H9 (cell line): Measurements from ENCODE around the gene NAMPT. TPM values are rescaled to one million over a fixed set of nuclear protein-coding genes. Genes with fewer than 3 reads are reported as not detected.

ENCODE experiments used
- DNase-seq: peaks from one replicate; pipeline ENCODE4 v3.0.0-alpha.2; 2017
- H2AFZ ChIP-seq: one replicate; pipeline ENCODE4 v1.6.1; 2013; ENCODE audit warnings: mild to moderate bottlenecking, low read length, control low read depth, moderate library complexity
- H2AK5ac ChIP-seq: 2 replicates; pipeline ENCODE4 v1.6.1; 2013; ENCODE audit warnings: low read length, control low read depth, mixed read lengths; ENCODE audit not compliant: insufficient read length
- H2BK120ac ChIP-seq: one replicate; pipeline ENCODE4 v1.6.1; 2013; ENCODE audit warnings: low read depth, mild to moderate bottlenecking, low read length, control low read depth, inconsistent platforms; ENCODE audit not compliant: poor library complexity, severe bottlenecking
- H2BK12ac ChIP-seq: 2 replicates; pipeline ENCODE4 v1.6.1; 2013; ENCODE audit warnings: low read length, control low read depth, mixed read lengths, low read depth; ENCODE audit not compliant: insufficient read length
- H2BK15ac ChIP-seq: 2 replicates; pipeline ENCODE4 v1.6.1; 2013; ENCODE audit warnings: low read depth, low read length, control low read depth
- H2BK20ac ChIP-seq: one replicate; pipeline ENCODE4 v1.6.1; 2013; ENCODE audit warnings: low read depth, mild to moderate bottlenecking, low read length, control low read depth, inconsistent platforms; ENCODE audit not compliant: poor library complexity, severe bottlenecking
- H2BK5ac ChIP-seq: 2 replicates; pipeline ENCODE4 v1.6.1; 2013; ENCODE audit warnings: low read length, control low read depth, mixed read lengths; ENCODE audit not compliant: insufficient read length
- H3K14ac ChIP-seq: 2 replicates; pipeline ENCODE4 v1.6.1; 2013; ENCODE audit warnings: low read length, control low read depth; ENCODE audit not compliant: insufficient read depth
- H3K18ac ChIP-seq: 2 replicates; pipeline ENCODE4 v1.6.1; 2013; ENCODE audit warnings: low read depth, mild to moderate bottlenecking, mixed read lengths, low read length, control low read depth; ENCODE audit not compliant: insufficient read length
- H3K23ac ChIP-seq: 2 replicates; pipeline ENCODE4 v1.6.1; 2013; ENCODE audit warnings: low read length, control low read depth, mixed read lengths, low read depth; ENCODE audit not compliant: insufficient read length
- H3K23me2 ChIP-seq: 2 replicates; pipeline ENCODE4 v1.6.1; 2013; ENCODE audit warnings: low read depth, mild to moderate bottlenecking, mixed read lengths, low read length, control low read depth; ENCODE audit not compliant: insufficient read length, poor library complexity, severe bottlenecking
- H3K27ac ChIP-seq: 2 replicates; pipeline ENCODE4 v1.5.1; 2013; ENCODE audit warnings: low read length, control low read depth, mixed read lengths, low read depth; ENCODE audit not compliant: insufficient read length
- H3K27me3 ChIP-seq: 2 replicates; pipeline ENCODE4 v1.6.1; 2013; ENCODE audit warnings: low read length, control low read depth, inconsistent platforms; ENCODE audit not compliant: insufficient read depth
- H3K4ac ChIP-seq: 2 replicates; pipeline ENCODE4 v1.6.1; 2013; ENCODE audit warnings: low read depth, mild to moderate bottlenecking, control low read depth, inconsistent platforms, low read length, moderate library complexity
- H3K4me1 ChIP-seq: 2 replicates; pipeline ENCODE4 v1.6.1; 2013; ENCODE audit warnings: low read length, control low read depth, inconsistent platforms; ENCODE audit not compliant: insufficient read depth
- H3K4me2 ChIP-seq: 2 replicates; pipeline ENCODE4 v1.6.1; 2013; ENCODE audit warnings: low read length, control low read depth, mixed read lengths; ENCODE audit not compliant: insufficient read length, insufficient read depth
- H3K56ac ChIP-seq: 2 replicates; pipeline ENCODE4 v1.6.1; 2013; ENCODE audit warnings: low read depth, mild to moderate bottlenecking, mixed read lengths, low read length, control low read depth; ENCODE audit not compliant: insufficient read length
- H3K79me1 ChIP-seq: 2 replicates; pipeline ENCODE4 v1.6.1; 2013; ENCODE audit warnings: low read depth, mild to moderate bottlenecking, moderate library complexity, low read length, control low read depth, inconsistent platforms; ENCODE audit not compliant: insufficient read depth, poor library complexity, severe bottlenecking
- H3K79me2 ChIP-seq: 2 replicates; pipeline ENCODE4 v1.6.1; 2013; ENCODE audit warnings: low read length, control low read depth, inconsistent platforms; ENCODE audit not compliant: insufficient read depth
- H3K9ac ChIP-seq: 2 replicates; pipeline ENCODE4 v1.6.1; 2013; ENCODE audit warnings: low read length, control low read depth, mixed read lengths; ENCODE audit not compliant: insufficient read length; ENCODE audit errors: extremely low read depth
- H3K9me3 ChIP-seq: one replicate; pipeline ENCODE4 v1.6.1; 2013; ENCODE audit warnings: low read depth, low read length, inconsistent platforms; ENCODE audit not compliant: control insufficient read depth
- H3T11ph ChIP-seq: one replicate; pipeline ENCODE4 v1.6.1; 2013; ENCODE audit warnings: mild to moderate bottlenecking, low read length, control low read depth, inconsistent platforms
- H4K20me1 ChIP-seq: one replicate; pipeline ENCODE4 v1.6.1; 2013; ENCODE audit not compliant: control insufficient read depth, insufficient read length, insufficient read depth
- H4K5ac ChIP-seq: 2 replicates; pipeline ENCODE4 v1.6.1; 2013; ENCODE audit warnings: low read depth, mild to moderate bottlenecking, mixed read lengths, low read length, control low read depth; ENCODE audit not compliant: insufficient read length
- H4K8ac ChIP-seq: replicated peaks from 2 replicates; pipeline ENCODE4 v1.6.1; 2013; ENCODE audit warnings: low read length, control low read depth, mixed read lengths, low read depth; ENCODE audit not compliant: insufficient read length
- H4K91ac ChIP-seq: 2 replicates; pipeline ENCODE4 v1.6.1; 2013; ENCODE audit warnings: low read depth, mild to moderate bottlenecking, moderate library complexity, mixed read lengths, low read length, control low read depth; ENCODE audit not compliant: insufficient read length
- H3K27ac Mint-ChIP-seq, 3 experiments: 2 replicates in 2 of 3; 3 replicates in 1 of 3; pipeline ENCODE4 v1.8.0; 2020 to 2021; ENCODE audit warnings: mixed read lengths in 3 of 3, mild to moderate bottlenecking in 1 of 3, moderate library complexity in 1 of 3
- H3K27me3 Mint-ChIP-seq: 2 replicates; pipeline ENCODE4 v1.8.0; 2021; ENCODE audit warnings: low read depth, mild to moderate bottlenecking, moderate library complexity, mixed read lengths
- H3K36me3 Mint-ChIP-seq, 3 experiments: 2 replicates in 2 of 3; 3 replicates in 1 of 3; pipeline ENCODE4 v1.8.0; 2020 to 2021; ENCODE audit warnings: low read depth in 3 of 3, mixed read lengths in 3 of 3; ENCODE audit not compliant: insufficient read depth in 1 of 3
- H3K4me1 Mint-ChIP-seq, 2 experiments: 2 replicates each; pipeline ENCODE4 v1.8.0; 2020; ENCODE audit warnings: mixed read lengths in 2 of 2
- H3K4me3 Mint-ChIP-seq, 2 experiments: 2 replicates in 1 of 2; 3 replicates in 1 of 2; pipeline ENCODE4 v1.8.0; 2020 to 2021; ENCODE audit warnings: mild to moderate bottlenecking in 2 of 2, mixed read lengths in 2 of 2, moderate library complexity in 1 of 2
- H3K9me3 Mint-ChIP-seq, 2 experiments: 2 replicates in 1 of 2; 3 replicates in 1 of 2; pipeline ENCODE4 v1.8.0; 2020; ENCODE audit warnings: mild to moderate bottlenecking in 2 of 2, mixed read lengths in 2 of 2, moderate library complexity in 1 of 2
- WGBS: extraction: QIAGEN DNeasy Blood & Tissue Kit; methylation state at CpG from one replicate; pipeline ENCODE4 v1.1.7; 2013; ENCODE audit warnings: missing lambda C conversion rate, low lambda C conversion rate, mixed read lengths; ENCODE audit not compliant: insufficient read length; ENCODE audit errors: extremely low coverage; 5-methylcytosine and 5-hydroxymethylcytosine counted together
- total RNA-seq: library from RNA; stranded (reverse); gene quantifications from 2 replicates; pipeline ENCODE4 v1.2.1, GENCODE V29; 2021
- TF ChIP-seq, protein P1 (sequence below): fragments of 200-600 bp; sonication (generic); conservative IDR thresholded peaks from 3 replicates; pipeline ENCODE4 v1.8.0; 2021; ENCODE audit warnings: antibody characterized with exemption, mild to moderate bottlenecking

The NAMPT gene
- total RNA-seq, 1 experiment from 2014 or later = 83.5 TPM

DNA sequence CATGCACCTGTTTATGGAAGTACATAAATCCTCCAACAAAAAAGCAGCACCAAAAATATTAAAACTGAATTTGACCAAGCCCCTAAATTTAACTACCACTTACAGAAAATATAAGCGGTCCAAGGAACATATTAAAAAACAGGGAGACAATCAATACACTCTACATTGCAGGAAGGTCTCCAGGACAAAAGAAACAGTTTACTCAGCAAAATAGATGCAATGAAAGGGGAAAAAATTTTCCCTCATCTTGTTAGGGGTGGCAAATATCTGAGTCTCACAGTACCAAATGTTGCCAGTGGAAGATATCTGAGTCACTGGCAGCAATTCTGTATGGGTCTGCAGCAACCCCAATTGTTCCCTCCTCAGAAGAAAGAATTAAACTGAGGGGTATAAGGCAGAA, 50.4 kb downstream of the NAMPT start:
- Mint-ChIP-seq H3K36me3 (peaks cover 0 to 6% (median 0%) of the 10 kb centered on the region in 3 experiments; a peak in 2 of 7 replicates), H3K4me3 (no peak overlapping the region), H3K4me1 (no peaks in the 10 kb centered on the region), H3K27ac (no peak overlapping the region), H3K9me3 (peaks cover 7 to 8% of the 10 kb centered on the region in 2 experiments), H3K27me3 (peaks cover 2% of the 10 kb centered on the region; the same call in 1 of the 2 replicates)
- H3K4me2 ChIP-seq = no peak overlapping the region
- H4K8ac ChIP-seq = no peak overlapping the region
- no peak overlapping the region for H3K27ac ChIP-seq
- H3K79me2 ChIP-seq = no peaks in the 10 kb centered on the region
- H2AK5ac ChIP-seq = no peak overlapping the region
- H4K20me1 ChIP-seq = no peaks in the 10 kb centered on the region
- H3K27me3 ChIP-seq = no peaks in the 10 kb centered on the region
- no peak overlapping the region for H2BK5ac ChIP-seq
- no peak overlapping the region for H3K56ac ChIP-seq
- no peak overlapping the region for H4K5ac ChIP-seq
- no peak overlapping the region for H2BK15ac ChIP-seq
- no peak for DNase-seq
- H3K4me1 ChIP-seq = no peaks in the 10 kb centered on the region
- no peak overlapping the region for H3K4ac ChIP-seq
- H2BK120ac ChIP-seq = no peak overlapping the region
- TF ChIP-seq, protein P1, sequence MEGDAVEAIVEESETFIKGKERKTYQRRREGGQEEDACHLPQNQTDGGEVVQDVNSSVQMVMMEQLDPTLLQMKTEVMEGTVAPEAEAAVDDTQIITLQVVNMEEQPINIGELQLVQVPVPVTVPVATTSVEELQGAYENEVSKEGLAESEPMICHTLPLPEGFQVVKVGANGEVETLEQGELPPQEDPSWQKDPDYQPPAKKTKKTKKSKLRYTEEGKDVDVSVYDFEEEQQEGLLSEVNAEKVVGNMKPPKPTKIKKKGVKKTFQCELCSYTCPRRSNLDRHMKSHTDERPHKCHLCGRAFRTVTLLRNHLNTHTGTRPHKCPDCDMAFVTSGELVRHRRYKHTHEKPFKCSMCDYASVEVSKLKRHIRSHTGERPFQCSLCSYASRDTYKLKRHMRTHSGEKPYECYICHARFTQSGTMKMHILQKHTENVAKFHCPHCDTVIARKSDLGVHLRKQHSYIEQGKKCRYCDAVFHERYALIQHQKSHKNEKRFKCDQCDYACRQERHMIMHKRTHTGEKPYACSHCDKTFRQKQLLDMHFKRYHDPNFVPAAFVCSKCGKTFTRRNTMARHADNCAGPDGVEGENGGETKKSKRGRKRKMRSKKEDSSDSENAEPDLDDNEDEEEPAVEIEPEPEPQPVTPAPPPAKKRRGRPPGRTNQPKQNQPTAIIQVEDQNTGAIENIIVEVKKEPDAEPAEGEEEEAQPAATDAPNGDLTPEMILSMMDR = no peak
- H3K9ac ChIP-seq = no peak overlapping the region
- no CpG with 5 or more reads among the region's 1 CpG for WGBS
- H2BK20ac ChIP-seq = no peak overlapping the region
- no peak overlapping the region for H3K18ac ChIP-seq
- no peak overlapping the region for H3K23ac ChIP-seq
- H3K79me1 ChIP-seq = no peaks in the 10 kb centered on the region
- H4K91ac ChIP-seq = no peak overlapping the region
- H2BK12ac ChIP-seq = no peak overlapping the region
- no peaks in the 10 kb centered on the region for H3K23me2 ChIP-seq
- H3T11ph ChIP-seq = no peak overlapping the region
- no peaks in the 10 kb centered on the region for H3K9me3 ChIP-seq
- no peak overlapping the region for H2AFZ ChIP-seq
- no peak overlapping the region for H3K14ac ChIP-seq
